ENCODE measurements around the gene EVC. TPM values are rescaled to one million over a fixed set of nuclear protein-coding genes. Genes with fewer than 3 reads are reported as not detected.

EVC gene
- total RNA-seq, 1 donor from 2014 or later = 30.2 TPM

- Mint-ChIP-seq H3K27ac (no peak overlapping the region), H3K4me3 (ENCODE audit: low read depth) (peak overlapping the region; percentile 78), H3K27me3 (no peaks in the 10 kb centered on the region), H3K9me3 (ENCODE audit: low read depth) (peaks cover 12% of the 10 kb centered on the region), H3K36me3 (ENCODE audit: insufficient read depth) (peaks cover 27% of the 10 kb centered on the region), H3K4me1 (ENCODE audit: low read depth) (peaks cover 20% of the 10 kb centered on the region)
- no peak for DNase-seq (ENCODE audit: low spot score, unreplicated experiment)
- TF ChIP-seq CTCF (IDR thresholded peaks at IDR 0.05; ENCODE audit: unreplicated experiment) = no peak
Measured at GRCh38 chr4:5707366-5707765, 3.6 kb upstream of the EVC start.

GRCh38 chr4:5707778-5708448 is 3.1 kb upstream of the EVC start:
- peaks cover 24% of the 10 kb centered on the region for H3K36me3 Mint-ChIP-seq (ENCODE audit: insufficient read depth)
- H3K4me1 Mint-ChIP-seq (ENCODE audit: low read depth) = peaks cover 23% of the 10 kb centered on the region
- no peaks in the 10 kb centered on the region for H3K27me3 Mint-ChIP-seq
- peak; percentile 43 for DNase-seq (ENCODE audit: low spot score, unreplicated experiment)
- TF ChIP-seq CTCF (IDR thresholded peaks at IDR 0.05; ENCODE audit: unreplicated experiment) = peak; percentile 19
- peak overlapping the region; percentile 78 for H3K4me3 Mint-ChIP-seq (ENCODE audit: low read depth)
- no peak overlapping the region for H3K27ac Mint-ChIP-seq
- H3K9me3 Mint-ChIP-seq (ENCODE audit: low read depth) = peaks cover 12% of the 10 kb centered on the region

DNA sequence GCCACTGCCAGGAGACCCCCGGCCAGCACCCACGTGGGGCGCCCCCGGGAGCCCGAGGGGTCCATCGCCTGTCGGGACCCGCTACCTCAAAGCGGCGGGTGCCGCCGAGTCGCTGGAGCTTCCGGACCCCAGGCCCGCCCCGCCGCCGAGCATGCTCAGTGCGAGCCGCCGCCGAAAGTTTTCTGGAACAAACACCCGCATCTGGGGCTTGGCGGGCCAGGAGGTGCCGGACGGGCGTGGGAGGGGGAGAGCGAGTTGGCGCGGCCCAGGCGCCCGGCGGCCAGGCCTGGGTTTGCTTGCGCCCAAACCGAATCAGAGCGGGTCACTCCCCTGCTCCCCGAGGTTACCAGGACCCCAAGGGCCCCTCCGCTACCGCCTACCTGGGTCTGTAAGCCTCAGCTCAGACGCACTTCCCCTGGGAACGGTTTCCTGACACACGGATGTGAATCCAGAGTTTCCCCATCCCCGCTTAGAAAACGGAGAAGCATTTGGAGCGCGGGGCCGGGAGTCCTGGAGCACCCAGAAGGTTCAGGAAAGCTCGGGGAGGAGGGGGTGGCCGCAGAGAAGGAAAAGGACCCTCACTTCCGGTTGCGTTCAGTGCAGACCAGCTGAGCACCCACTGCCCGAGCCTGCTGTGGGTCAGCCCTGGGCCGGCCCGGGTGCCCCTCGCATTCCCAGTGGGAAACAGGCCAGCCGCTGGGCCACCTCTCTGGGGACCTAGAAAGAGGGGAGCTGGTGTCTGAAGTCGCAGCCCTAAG is 2.4 kb upstream of the EVC start, which contains the start of gene EVC2:
Gene EVC2, minus strand, starts transcription at position 111 of the 758 bp plus-strand sequence. Its CDS starts 46 bp downstream, at position 65.
- Mint-ChIP-seq H3K27me3 (no peaks in the 10 kb centered on the region), H3K9me3 (ENCODE audit: low read depth) (peaks cover 10% of the 10 kb centered on the region), H3K4me1 (ENCODE audit: low read depth) (peaks cover 23% of the 10 kb centered on the region), H3K36me3 (ENCODE audit: insufficient read depth) (peaks cover 18% of the 10 kb centered on the region), H3K27ac (peak within 1 kb of the TSS; percentile 83), H3K4me3 (ENCODE audit: low read depth) (peak within 1 kb of the TSS; percentile 78)
- peak; percentile 55 for DNase-seq (ENCODE audit: low spot score, unreplicated experiment)
- TF ChIP-seq CTCF (IDR thresholded peaks at IDR 0.05; ENCODE audit: unreplicated experiment) = no peak

DNA sequence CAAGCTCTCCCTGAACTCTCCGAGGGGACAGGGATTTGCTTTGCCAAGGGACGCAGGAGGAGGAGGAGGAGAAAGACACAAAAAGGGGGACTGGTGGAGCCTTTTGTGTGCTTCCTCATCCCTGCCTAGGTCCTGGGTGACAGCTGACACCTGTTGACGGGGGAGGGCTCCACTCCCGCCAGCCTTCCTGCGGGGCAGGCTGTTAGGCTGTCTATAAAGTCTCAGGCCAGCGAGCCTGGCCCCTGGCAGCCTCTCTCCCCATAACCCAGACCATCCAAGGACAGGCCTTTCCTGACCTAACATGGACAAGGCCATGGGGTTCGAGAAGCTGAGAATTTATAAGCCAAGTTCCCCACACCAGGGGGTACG is 1.8 kb upstream of the EVC start:
- Mint-ChIP-seq H3K4me1 (ENCODE audit: low read depth) (peaks cover 23% of the 10 kb centered on the region), H3K27ac (no peak overlapping the region), H3K27me3 (no peaks in the 10 kb centered on the region), H3K4me3 (ENCODE audit: low read depth) (peak overlapping the region; percentile 78), H3K9me3 (ENCODE audit: low read depth) (peaks cover 4% of the 10 kb centered on the region), H3K36me3 (ENCODE audit: insufficient read depth) (peaks cover 16% of the 10 kb centered on the region)
- no peak for DNase-seq (ENCODE audit: low spot score, unreplicated experiment)
- no peak for TF ChIP-seq CTCF (IDR thresholded peaks at IDR 0.05; ENCODE audit: unreplicated experiment)

DNA sequence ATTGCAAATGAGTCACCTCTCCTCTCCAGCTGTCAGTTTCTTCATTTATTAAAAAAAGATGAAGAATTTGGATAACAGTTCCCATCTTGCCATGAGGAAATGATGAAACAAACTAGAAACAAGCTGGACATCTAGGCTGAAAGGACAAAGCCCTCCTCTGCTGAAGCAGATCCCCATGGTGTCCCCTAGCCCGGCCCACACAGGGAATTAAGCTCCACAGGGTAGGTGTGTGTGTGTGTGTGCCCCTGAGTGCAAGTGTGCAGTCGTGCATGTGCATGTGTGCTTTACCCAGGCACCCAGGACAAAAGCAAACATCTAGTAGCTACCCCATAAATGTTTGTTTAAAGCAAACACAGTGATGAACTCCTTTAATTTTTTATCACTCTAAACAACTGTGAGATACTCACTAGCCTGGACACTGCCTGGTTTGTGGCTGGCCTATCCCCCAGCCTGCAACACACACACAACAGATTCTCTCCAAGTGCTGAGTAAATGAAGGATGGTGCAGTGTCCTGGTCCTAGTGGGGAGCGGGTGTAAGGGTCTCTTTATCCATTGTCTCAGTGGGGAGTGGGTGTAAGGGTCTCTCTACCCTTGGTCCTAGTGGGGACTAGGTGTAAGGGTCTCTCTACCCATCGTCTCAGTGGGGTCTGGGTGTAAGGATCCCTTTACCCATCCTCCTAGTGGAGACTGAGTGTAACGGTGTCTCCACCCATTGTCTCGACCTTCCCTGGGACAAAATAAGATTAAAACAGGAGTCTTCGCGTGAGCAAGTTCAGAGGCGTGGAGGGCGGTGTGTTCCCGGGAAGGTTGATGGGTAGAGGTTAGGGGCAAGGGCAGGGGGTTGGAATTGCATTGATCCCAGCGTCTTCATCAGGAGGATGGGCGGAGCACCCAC is 688 bp upstream of the EVC start:
- no peak for DNase-seq (ENCODE audit: low spot score, unreplicated experiment)
- Mint-ChIP-seq H3K27ac (peak overlapping the region; percentile 92), H3K27me3 (no peaks in the 10 kb centered on the region), H3K9me3 (ENCODE audit: low read depth) (peaks cover 8% of the 10 kb centered on the region), H3K36me3 (ENCODE audit: insufficient read depth) (peaks cover 12% of the 10 kb centered on the region), H3K4me3 (ENCODE audit: low read depth) (peak overlapping the region; percentile 84), H3K4me1 (ENCODE audit: low read depth) (peaks cover 23% of the 10 kb centered on the region)
- TF ChIP-seq CTCF (IDR thresholded peaks at IDR 0.05; ENCODE audit: unreplicated experiment) = peak; percentile 51
